Body of pancreas (tissue), 4 donors: Measurements from ENCODE around the gene DNMT3A.

Source experiments
- CTCF ChIP-seq, 7 experiments: fragments of 450-650 bp in 4 of 7; fragments of 200-600 bp in 3 of 7; sonication (generic) in 3 of 7; IDR thresholded peaks; one replicate each; pipeline ENCODE4 v1.5.1; 2016 to 2019; ENCODE audit warnings: antibody characterized with exemption in 7 of 7
- POLR2A ChIP-seq, 3 donors: fragments of 450-650 bp; IDR thresholded peaks; one replicate each; pipeline ENCODE4 v1.6.1; 2016; ENCODE audit warnings: antibody characterized with exemption in 3 of 3, mild to moderate bottlenecking in 2 of 3

DNA sequence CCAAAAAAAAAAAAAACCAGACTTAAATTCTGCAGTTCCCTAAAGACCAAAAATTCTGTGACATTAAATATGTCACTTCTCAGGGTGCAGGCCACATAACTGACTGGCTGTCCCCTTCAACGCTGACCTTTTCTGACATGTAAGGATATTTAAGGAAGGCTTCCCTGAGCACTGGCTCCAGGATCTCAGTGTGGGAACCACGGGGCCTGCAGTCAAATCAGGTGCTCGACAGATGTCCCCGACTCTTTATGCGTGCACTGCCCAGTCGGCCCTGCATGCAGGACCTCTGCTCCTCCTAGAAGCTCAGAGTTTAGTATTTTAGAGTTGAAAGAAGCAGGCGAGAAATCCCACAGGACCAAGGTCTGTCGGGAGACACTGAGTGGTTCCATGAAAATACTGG is 104.0 kb downstream of the DNMT3A start:
- no peak for TF ChIP-seq CTCF (IDR thresholded peaks at IDR 0.05)
- TF ChIP-seq POLR2A (IDR thresholded peaks at IDR 0.05), result no peak
